Brain microvascular endothelial cell (primary cell): ENCODE results near the gene SLU7.

Experiments used
- DNase-seq: peaks from one replicate; pipeline ENCODE4 v3.0.0-alpha.2; 2020
- H3K27ac ChIP-seq: fragments of 250-450 bp; sonication (Bioruptor Pico); 2 replicates; pipeline ENCODE4 v1.5.1; 2020; ENCODE audit warnings: mild to moderate bottlenecking, moderate library complexity
- H3K27me3 ChIP-seq: fragments of 250-450 bp; sonication (Bioruptor Pico); replicated peaks from 2 replicates; pipeline ENCODE4 v1.5.1; 2020; ENCODE audit warnings: mild to moderate bottlenecking
- H3K36me3 ChIP-seq: fragments of 250-450 bp; sonication (Bioruptor Pico); replicated peaks from 2 replicates; pipeline ENCODE4 v1.5.1; 2020; ENCODE audit warnings: mild to moderate bottlenecking
- H3K4me3 ChIP-seq: 2 replicates; pipeline ENCODE4 v1.5.1; 2011; ENCODE audit warnings: low read depth, mild to moderate bottlenecking, control low read depth, low read length, moderate library complexity
- in situ Hi-C: cut with HindIII; loops from 2 replicates; pipeline ENCODE4 v1.10.0; 2017; ENCODE audit warnings: low sequenced_read_pairs, low pct_ligation_motif_present
- TF ChIP-seq, protein P1 (sequence below): IDR thresholded peaks from 2 replicates; pipeline ENCODE4 v1.5.1; 2011; ENCODE audit warnings: low read depth, mild to moderate bottlenecking, moderate library complexity, low read length, control low read depth, inconsistent platforms; ENCODE audit errors: missing control alignments

SLU7 gene

DNA sequence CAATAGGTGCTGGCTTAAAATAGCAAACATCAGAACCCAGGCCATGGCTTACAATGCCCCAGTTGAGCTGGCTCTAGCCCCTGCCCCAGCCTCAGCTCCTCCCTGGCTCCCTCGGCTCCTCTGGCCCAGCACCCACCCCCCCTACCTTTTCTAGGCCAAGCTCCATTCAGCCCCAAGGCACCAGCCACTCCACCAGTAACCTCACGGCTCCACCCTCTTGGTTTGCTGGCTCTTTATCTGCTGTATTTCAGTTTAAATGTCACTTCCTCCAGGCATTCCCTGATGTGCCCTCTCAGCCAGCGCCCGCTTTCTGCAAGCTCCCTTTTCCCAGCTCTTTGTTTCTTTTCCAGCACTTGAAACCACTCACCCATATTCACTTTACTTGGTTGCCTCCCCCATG lies 59.1 kb downstream of the SLU7 start:
- TF ChIP-seq, protein P1, sequence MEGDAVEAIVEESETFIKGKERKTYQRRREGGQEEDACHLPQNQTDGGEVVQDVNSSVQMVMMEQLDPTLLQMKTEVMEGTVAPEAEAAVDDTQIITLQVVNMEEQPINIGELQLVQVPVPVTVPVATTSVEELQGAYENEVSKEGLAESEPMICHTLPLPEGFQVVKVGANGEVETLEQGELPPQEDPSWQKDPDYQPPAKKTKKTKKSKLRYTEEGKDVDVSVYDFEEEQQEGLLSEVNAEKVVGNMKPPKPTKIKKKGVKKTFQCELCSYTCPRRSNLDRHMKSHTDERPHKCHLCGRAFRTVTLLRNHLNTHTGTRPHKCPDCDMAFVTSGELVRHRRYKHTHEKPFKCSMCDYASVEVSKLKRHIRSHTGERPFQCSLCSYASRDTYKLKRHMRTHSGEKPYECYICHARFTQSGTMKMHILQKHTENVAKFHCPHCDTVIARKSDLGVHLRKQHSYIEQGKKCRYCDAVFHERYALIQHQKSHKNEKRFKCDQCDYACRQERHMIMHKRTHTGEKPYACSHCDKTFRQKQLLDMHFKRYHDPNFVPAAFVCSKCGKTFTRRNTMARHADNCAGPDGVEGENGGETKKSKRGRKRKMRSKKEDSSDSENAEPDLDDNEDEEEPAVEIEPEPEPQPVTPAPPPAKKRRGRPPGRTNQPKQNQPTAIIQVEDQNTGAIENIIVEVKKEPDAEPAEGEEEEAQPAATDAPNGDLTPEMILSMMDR = no peak
- Histone ChIP-seq H3K27ac (no peak overlapping the region), H3K27me3 (no peaks in the 10 kb centered on the region), H3K4me3 (no peak overlapping the region), H3K36me3 (no peaks in the 10 kb centered on the region)
- DNase-seq = no peak
- in situ Hi-C loops = no loop called here

- no peaks in the 10 kb centered on the region for H3K27me3 ChIP-seq
- H3K36me3 ChIP-seq = no peaks in the 10 kb centered on the region
- no peak overlapping the region for H3K4me3 ChIP-seq
- no peak overlapping the region for H3K27ac ChIP-seq
- in situ Hi-C loops = no loop called here
- TF ChIP-seq, protein P1 = no peak
- DNase-seq = no peak
Observed at GRCh38 chr5:160359242-160359641, 59.6 kb downstream of the SLU7 start.

- H3K4me3 ChIP-seq = no peak overlapping the region
- in situ Hi-C loops = no loop called here
- no peak for DNase-seq
- no peaks in the 10 kb centered on the region for H3K27me3 ChIP-seq
- H3K27ac ChIP-seq = no peak overlapping the region
- TF ChIP-seq, protein P1 = no peak
- H3K36me3 ChIP-seq = no peaks in the 10 kb centered on the region
Observed at GRCh38 chr5:160357861-160358411, 60.9 kb downstream of the SLU7 start.

- in situ Hi-C loops = no loop called here
- DNase-seq = no peak
- Histone ChIP-seq H3K36me3 (no peaks in the 10 kb centered on the region), H3K4me3 (no peak overlapping the region), H3K27ac (no peak overlapping the region), H3K27me3 (no peaks in the 10 kb centered on the region)
- TF ChIP-seq, protein P1 = no peak
Observed at GRCh38 chr5:160357394-160357793, 61.5 kb downstream of the SLU7 start.

DNA sequence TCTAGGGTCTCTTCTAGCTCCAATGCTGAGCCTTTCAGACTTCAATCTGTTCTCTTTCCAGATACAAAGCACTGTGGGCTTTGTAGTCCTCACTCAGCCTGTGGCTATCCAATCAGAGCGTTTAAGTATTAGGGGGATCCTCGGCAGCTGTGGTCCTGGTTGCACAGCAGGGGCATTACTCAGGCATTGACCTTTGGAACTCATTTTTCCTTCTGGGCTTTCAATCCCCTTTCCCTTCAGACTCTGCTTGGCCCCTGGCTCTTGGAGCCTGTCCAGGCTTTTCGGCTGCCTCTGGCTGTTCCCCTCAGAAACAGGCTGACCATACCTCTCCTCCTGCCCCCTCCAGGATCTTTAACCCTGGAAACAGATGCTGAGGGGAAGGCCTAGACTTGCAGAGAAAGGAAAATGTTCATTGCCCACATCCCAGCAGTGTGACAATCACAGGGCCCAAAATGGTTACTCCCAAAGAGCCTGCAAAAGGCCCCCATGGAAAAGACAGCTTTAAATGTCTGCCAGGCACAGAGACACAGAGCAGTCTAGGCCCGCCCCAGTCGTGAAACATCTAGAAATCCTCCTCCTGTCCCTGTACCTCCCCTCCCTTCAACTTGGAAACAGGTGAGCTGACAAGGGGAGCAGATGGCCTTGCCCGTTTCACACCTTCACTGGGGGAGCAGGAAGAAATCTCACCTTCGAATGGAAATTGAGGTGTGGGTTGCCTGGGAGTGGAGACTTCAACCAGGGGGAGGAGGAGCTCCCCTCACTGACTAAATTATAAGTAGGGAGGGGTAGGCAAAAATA lies 62.1 kb downstream of the SLU7 start:
- TF ChIP-seq, protein P1 = no peak
- H3K27me3 ChIP-seq = no peaks in the 10 kb centered on the region
- DNase-seq = no peak
- no peaks in the 10 kb centered on the region for H3K36me3 ChIP-seq
- no peak overlapping the region for H3K27ac ChIP-seq
- H3K4me3 ChIP-seq = no peak overlapping the region
- in situ Hi-C loops = no loop called here
